Liver (tissue), 3 donors: Measurements from ENCODE around the gene C2orf80.

Source experiments
- EGR1 ChIP-seq, 2 donors: IDR thresholded peaks; 2 replicates each; pipeline ENCODE4 v1.6.1; 2016 to 2018; ENCODE audit warnings: antibody characterized with exemption in 2 of 2, low read depth in 2 of 2
- JUND ChIP-seq, 2 donors: IDR thresholded peaks; 2 replicates each; pipeline ENCODE4 v1.6.1; 2016; ENCODE audit warnings: antibody characterized with exemption in 2 of 2
- SP1 ChIP-seq: IDR thresholded peaks from 2 replicates; pipeline ENCODE4 v1.6.1; 2018; ENCODE audit warnings: antibody characterized with exemption, mild to moderate bottlenecking
- TAF1 ChIP-seq: conservative IDR thresholded peaks from 2 replicates; pipeline ENCODE4 v1.6.1; 2016; ENCODE audit warnings: antibody characterized with exemption, mild to moderate bottlenecking
- TF ChIP-seq, protein P1 (sequence below): fragments of 150-350 bp; IDR thresholded peaks from 2 replicates; pipeline ENCODE4 v1.5.1; 2017; ENCODE audit warnings: improper control_type of control experiment, low read depth, low read length; ENCODE audit not compliant: missing input control
- TF ChIP-seq, protein P2 (sequence below): IDR thresholded peaks from 2 replicates; pipeline ENCODE4 v1.6.1; 2016; ENCODE audit warnings: antibody characterized with exemption
- donor health status: healthy.
- donor health status: healthy.

DNA sequence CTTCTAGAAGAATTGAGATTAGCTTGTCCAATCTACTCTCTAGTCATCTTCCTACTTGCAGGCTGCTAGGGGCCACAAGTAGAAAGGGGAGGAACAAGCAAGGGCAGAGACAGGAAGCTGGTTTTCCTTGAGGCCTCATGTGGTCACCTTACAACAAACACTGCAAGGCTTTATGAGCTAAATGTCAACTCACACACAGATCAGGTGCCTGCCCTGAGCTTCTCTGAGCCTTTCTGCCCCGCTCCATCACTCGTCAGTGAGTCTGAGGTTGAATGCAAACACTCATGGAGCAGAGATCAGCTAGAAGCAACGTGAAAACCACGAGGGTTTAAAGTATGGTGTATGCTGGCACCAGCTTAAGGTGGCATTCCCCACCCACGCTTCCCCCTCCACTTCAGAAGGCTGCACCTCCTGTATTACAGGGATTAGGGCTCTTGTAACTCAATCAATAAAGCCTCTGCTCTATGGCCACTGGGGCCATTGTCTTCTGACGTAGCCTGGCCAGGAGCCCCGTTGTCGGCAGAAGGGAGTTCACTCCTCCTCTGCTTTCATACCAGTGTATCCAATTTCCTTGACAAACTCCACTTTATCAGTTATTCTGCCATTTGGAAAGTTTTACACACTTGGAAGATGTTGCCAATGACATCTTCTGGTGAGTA is 54.8 kb downstream of the C2orf80 start:
- TF ChIP-seq, protein P1, sequence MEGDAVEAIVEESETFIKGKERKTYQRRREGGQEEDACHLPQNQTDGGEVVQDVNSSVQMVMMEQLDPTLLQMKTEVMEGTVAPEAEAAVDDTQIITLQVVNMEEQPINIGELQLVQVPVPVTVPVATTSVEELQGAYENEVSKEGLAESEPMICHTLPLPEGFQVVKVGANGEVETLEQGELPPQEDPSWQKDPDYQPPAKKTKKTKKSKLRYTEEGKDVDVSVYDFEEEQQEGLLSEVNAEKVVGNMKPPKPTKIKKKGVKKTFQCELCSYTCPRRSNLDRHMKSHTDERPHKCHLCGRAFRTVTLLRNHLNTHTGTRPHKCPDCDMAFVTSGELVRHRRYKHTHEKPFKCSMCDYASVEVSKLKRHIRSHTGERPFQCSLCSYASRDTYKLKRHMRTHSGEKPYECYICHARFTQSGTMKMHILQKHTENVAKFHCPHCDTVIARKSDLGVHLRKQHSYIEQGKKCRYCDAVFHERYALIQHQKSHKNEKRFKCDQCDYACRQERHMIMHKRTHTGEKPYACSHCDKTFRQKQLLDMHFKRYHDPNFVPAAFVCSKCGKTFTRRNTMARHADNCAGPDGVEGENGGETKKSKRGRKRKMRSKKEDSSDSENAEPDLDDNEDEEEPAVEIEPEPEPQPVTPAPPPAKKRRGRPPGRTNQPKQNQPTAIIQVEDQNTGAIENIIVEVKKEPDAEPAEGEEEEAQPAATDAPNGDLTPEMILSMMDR = no peak
- TF ChIP-seq SP1 = no peak
- TF ChIP-seq EGR1 (IDR thresholded peaks at IDR 0.05; ENCODE audit: low read depth in 2 of 2) = no peak
- TF ChIP-seq TAF1 = no peak
- no peak for TF ChIP-seq JUND (IDR thresholded peaks at IDR 0.05)
- TF ChIP-seq, protein P2, sequence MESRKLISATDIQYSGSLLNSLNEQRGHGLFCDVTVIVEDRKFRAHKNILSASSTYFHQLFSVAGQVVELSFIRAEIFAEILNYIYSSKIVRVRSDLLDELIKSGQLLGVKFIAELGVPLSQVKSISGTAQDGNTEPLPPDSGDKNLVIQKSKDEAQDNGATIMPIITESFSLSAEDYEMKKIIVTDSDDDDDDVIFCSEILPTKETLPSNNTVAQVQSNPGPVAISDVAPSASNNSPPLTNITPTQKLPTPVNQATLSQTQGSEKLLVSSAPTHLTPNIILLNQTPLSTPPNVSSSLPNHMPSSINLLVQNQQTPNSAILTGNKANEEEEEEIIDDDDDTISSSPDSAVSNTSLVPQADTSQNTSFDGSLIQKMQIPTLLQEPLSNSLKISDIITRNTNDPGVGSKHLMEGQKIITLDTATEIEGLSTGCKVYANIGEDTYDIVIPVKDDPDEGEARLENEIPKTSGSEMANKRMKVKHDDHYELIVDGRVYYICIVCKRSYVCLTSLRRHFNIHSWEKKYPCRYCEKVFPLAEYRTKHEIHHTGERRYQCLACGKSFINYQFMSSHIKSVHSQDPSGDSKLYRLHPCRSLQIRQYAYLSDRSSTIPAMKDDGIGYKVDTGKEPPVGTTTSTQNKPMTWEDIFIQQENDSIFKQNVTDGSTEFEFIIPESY = no peak
